GM18517 (cell line): ENCODE measurements around the gene RSL1D1.
"Not testable (repeated sequence)": the region's sequence is repeated elsewhere in the genome, so short reads cannot be mapped to it uniquely, and the experiment has no call there.

Experiments used
- ATAC-seq: cut with Tn5 transposase; IDR thresholded peaks from one replicate; pipeline ENCODE4 v1.9.1; 2021; ENCODE audit warnings: mild to moderate bottlenecking, moderate library complexity; ENCODE audit not compliant: unreplicated experiment

RSL1D1 gene

DNA sequence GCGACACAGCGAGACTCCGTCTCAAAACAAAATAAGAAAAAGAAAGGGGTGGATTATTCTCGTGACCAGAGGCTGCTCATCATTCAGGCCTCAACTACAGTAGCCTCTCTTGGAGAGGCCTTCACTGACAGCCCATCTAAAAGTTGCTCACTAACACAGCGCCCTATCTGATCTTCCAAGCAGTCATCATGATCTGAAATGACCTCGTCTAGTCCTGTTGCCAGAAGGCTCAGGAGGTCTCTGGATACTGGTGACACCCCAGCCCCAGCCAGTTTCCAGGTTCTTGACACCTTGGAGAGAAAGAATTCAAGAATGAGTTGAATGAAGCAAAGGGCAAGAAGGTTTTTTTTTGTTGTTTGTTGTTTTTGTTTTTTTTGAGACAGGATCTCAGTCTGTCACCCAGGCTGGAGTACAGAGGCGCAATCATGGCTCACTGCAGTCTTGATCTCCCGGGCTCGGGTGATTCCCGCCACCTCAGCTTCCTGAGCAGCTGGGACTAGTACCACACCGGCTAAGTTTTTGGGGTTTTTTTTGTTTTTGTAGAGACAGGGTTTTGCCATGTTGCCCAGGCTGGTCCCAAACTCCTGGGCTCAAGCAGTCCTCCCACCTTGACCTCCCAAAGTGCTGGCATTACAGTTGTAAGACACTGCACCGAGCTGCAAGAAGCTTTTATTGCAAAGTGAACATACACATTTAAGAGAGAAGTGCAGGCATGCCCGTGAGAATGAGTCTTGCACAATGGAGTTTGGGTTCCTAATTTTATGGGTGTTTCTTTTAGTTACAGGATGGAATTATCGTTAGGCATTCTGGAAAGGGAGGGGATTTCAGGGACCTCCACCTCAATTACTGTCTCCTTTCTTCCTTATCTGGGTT, 51.6 kb downstream of the RSL1D1 start:
- ATAC-seq: no peak

GRCh38 chr16:11799017-11799381, 52.3 kb downstream of the RSL1D1 start:
- ATAC-seq: no peak

GRCh38 chr16:11797957-11798299, 53.4 kb downstream of the RSL1D1 start:
- peak; percentile 1 for ATAC-seq

GRCh38 chr16:11797166-11797956, 54.0 kb downstream of the RSL1D1 start, which contains the start of gene ZC3H7A:
Gene ZC3H7A, minus strand, starts transcription at chr16:11797258. Its CDS starts 14,904 bp downstream, at chr16:11782354.
- ATAC-seq: peak; percentile 89

- peak; percentile 5 for ATAC-seq
These were observed 54.8 kb downstream of the RSL1D1 start for GRCh38 chr16:11796227-11797165.

DNA sequence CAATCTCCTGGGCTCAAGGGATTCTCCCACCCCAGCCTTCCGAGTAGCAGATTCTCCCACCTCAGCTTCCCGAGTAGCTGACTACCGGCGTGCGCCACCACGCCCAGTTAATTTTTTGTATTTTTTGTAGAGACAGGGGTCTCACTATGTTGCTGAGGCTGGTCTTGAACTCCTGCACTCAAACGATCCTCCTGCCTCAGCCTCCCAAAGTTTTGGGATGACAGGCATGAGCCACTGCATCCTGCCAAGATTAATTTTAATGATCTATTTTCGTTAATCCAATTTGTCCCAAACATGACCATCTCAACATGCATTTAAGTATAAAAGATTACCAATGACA, 55.5 kb downstream of the RSL1D1 start:
- ATAC-seq: no peak

DNA sequence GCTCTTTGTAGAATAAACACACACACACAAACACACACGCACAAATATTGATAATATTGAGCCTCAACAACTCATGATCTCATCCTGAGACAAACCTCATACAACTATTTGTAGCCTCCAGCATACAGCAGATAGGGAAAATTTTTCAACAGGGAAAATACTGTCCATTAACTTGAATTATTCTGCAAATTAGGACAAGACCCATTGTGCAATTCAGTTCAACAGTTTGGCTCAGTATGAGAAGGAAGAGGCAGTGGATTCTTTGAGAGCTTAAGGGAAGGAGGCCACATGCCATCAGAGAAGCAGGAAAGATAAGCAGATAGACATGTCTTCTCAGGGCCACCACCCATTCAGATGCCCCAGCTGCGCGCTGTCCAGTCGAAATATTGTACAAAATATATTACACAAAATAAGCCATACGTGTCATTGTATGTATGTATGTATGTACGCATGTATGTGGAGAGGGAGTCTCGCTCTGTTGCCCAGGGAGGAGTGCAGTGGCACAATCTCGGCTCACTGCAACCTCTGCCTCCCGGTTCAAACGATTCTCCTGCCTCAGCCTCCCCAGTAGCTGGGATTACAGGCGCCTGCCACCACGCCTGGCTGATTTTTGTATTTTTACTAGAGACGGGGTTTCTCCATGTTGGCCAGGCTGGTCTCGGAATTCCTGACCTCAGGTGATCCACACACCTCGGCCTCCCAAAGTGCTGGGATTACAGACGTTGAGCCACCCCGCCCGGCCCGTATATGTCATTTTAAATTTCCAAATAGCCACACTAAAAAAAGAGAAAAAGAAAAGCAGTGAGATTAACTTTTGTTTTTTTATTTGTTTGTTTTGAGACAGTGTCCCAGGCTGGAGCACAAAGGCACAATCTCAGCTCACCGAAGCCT, 56.1 kb downstream of the RSL1D1 start:
- no peak for ATAC-seq

GRCh38 chr16:11794447-11794846, 56.9 kb downstream of the RSL1D1 start:
- no peak for ATAC-seq

DNA sequence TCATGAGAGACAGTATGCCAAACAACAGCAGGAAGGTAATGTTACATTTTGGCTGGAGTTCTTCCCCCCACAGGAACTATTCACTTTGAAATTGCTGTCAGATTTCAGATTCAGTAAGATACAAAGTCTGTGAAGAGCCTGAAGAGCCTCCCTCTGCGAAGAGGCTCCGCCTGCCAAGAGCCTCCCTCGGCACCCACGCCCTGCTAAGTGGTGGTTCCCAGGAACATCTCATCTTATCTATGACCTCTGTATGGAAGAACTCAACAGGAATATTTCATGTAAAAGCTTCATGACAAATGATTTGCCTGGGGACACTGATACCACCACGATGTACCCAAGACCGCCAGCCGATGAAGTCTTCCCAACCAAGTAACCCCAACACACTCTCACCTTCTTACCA, 57.5 kb downstream of the RSL1D1 start:
- no peak for ATAC-seq

GRCh38 chr16:11792410-11793241, 58.7 kb downstream of the RSL1D1 start:
- no peak for ATAC-seq

- ATAC-seq: no peak
These were observed 60.1 kb downstream of the RSL1D1 start for GRCh38 chr16:11791144-11791828.

- no peak for ATAC-seq
These were observed 62.4 kb downstream of the RSL1D1 start for GRCh38 chr16:11788914-11789313.

DNA sequence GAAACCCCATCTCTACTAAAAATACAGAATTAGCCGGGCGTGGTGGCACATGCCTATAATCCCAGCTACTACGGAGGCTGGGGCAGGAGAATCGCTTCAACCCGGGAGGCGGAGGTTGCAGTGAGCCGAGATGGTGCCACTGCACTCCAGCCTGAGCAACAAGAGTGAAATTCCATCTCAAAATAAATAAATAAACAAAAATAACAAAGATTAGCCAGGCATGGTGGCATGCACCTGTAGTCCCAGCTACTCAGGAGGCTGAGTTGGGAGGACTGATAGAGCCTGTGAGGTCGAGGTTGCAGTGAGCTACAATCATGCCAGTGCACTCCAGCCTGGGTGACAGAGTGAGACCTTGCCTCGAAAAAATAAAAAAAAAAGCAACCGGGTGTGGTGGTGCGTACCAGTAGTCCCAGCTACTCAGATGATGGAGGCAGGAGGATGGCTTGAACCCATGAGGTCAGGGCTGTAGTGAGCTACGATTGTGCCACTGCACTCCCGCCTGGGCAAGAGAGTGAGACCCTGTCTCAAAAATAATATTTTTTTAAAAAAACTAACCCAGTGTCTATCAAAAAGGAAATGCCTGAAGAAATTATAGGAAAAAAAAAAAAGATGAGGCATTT, 66.3 kb downstream of the RSL1D1 start:
- not testable (repeated sequence) for ATAC-seq

GRCh38 chr16:11784381-11784780, 67.0 kb downstream of the RSL1D1 start:
- ATAC-seq: not testable (repeated sequence)

DNA sequence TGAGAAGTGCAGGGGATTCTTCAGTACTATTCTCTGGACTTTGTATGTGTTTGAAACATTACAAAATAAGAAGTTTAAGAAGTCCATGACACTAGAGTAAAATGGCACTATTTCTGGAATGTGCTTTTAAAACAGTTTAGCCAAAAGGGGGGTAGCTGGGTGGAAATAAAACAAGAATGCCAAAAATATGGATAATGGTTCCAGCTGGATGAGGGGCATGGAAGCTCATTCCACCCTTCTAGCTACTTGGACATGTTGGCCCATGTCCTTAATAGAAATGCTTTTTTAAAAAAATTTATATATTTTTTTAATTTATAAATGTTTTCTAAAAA, 67.3 kb downstream of the RSL1D1 start:
- ATAC-seq: no peak
